Measurements from ENCODE around the gene GRK4.
A peak's percentile ranks its signal among the peaks of the same experiment; 100 is the strongest.
"Not testable (repeated sequence)": the region's sequence is repeated elsewhere in the genome, so short reads cannot be mapped to it uniquely, and the experiment has no call there.

GRK4 gene

DNA sequence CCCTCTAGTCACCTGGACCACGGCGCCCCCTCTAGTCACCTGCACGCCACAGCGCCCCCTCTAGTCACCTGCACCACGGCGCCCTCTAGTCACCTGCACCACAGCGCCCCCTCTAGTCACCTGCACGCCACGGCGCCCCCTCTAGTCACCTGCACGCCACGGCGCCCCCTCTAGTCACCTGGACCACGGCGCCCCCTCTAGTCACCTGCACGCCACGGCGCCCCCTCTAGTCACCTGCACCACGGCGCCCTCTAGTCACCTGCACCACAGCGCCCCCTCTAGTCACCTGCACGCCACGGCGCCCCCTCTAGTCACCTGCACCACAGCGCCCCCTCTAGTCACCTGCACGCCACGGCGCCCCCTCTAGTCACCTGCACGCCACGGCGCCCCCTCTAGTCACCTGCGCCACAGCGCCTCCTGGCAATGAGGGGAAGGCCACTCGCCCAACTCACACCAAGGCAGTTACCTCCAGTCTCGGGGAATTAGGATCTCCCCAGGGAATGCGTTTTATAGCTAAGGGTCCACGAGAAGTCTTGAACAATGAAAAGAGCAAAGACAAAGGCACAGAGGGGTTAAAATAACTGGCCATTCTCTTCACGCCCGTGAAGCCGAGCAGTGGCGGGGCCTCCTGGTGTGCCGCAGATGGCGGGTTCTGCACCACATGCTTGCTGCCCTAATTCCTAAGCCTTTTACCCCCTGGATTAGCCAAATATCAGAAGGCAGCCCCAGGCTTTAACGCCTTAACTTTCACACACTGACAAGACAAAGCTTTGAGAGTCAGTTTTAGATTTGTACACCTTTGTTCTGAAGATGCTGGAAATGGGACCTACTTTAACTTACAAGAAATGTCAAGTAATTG, 8.0 kb upstream of the GRK4 start:
- H3K36me3 ChIP-seq (ENCODE audit: control insufficient read depth, insufficient read depth, low read length): peaks cover 31% of the 10 kb centered on the region
- DNase-seq (ENCODE audit: extremely low read depth, insufficient read length); H3K27me3 ChIP-seq (replicated peaks; ENCODE audit: control insufficient read depth, insufficient read depth, low read length); H3K4me3 ChIP-seq (replicated peaks; ENCODE audit: low read depth, low read length): not testable (repeated sequence)
- TF ChIP-seq, protein P1, sequence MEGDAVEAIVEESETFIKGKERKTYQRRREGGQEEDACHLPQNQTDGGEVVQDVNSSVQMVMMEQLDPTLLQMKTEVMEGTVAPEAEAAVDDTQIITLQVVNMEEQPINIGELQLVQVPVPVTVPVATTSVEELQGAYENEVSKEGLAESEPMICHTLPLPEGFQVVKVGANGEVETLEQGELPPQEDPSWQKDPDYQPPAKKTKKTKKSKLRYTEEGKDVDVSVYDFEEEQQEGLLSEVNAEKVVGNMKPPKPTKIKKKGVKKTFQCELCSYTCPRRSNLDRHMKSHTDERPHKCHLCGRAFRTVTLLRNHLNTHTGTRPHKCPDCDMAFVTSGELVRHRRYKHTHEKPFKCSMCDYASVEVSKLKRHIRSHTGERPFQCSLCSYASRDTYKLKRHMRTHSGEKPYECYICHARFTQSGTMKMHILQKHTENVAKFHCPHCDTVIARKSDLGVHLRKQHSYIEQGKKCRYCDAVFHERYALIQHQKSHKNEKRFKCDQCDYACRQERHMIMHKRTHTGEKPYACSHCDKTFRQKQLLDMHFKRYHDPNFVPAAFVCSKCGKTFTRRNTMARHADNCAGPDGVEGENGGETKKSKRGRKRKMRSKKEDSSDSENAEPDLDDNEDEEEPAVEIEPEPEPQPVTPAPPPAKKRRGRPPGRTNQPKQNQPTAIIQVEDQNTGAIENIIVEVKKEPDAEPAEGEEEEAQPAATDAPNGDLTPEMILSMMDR (IDR thresholded peaks at IDR 0.05; ENCODE audit: insufficient read depth, low read length, poor library complexity, severe bottlenecking): peak; percentile 43

DNA sequence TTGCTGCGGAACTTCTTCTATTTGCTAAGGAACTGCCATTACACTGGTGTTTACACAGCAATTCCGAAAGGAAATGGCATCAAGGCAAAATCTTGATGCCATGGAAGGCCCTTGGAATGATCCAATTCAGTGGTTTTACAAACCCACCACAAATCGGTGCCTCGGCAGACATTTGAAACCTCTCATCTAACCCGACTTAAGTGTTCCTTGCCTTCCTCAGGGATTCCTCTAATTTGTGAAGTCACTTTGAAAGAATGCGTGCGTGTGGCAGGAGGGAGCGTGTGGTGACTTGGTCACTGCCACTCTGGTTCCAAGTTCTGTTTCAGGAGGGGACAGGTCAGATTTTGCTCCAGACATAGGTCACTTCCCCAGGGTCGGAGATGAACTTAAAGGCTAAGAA, 4.9 kb upstream of the GRK4 start:
- Histone ChIP-seq H3K4me3 (replicated peaks; ENCODE audit: low read depth, low read length) (no peak overlapping the region), H3K27me3 (replicated peaks; ENCODE audit: control insufficient read depth, insufficient read depth, low read length) (no peaks in the 10 kb centered on the region), H3K36me3 (ENCODE audit: control insufficient read depth, insufficient read depth, low read length) (peaks cover 19% of the 10 kb centered on the region)
- TF ChIP-seq, protein P1 (IDR thresholded peaks at IDR 0.05; ENCODE audit: insufficient read depth, low read length, poor library complexity, severe bottlenecking): no peak
- DNase-seq (ENCODE audit: extremely low read depth, insufficient read length): no peak

DNA sequence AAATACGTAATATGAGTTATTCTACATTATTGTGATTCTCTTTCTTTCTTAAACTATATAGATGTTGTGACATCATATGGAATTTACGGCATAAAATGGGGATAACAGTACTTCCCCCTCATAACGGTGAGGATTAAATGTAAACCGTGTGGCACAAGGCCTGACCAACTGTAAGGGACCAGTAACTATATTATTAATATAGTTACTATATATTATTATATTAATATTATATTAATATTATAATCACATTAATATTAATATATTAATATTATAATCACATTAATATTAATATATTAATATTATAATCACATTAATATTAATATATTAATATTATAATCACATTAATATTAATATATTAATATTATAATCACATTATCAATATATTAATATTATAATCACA, 2.9 kb upstream of the GRK4 start:
- H3K36me3 ChIP-seq (ENCODE audit: control insufficient read depth, insufficient read depth, low read length): peaks cover 17% of the 10 kb centered on the region
- H3K27me3 ChIP-seq (replicated peaks; ENCODE audit: control insufficient read depth, insufficient read depth, low read length); DNase-seq (ENCODE audit: extremely low read depth, insufficient read length); H3K4me3 ChIP-seq (replicated peaks; ENCODE audit: low read depth, low read length): not testable (repeated sequence)

DNA sequence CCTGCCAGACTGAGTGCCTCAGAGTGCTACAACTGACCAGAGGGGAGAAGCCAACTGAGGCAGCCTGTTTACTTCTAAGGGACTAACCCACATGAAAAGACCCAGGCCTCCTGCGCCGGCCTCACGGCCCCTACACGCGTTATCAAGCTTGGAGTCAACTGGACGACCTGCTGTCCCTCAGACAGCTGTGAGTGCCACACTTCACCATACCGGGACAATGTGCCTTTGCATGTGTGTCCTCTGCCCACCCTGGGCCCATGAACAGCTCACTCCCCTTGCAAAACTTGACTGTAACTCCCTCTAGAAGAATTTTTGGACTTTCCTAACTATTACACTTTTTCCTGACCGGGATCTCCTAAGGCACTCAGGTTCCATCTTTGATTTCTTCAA, 2.0 kb upstream of the GRK4 start:
- Histone ChIP-seq H3K4me3 (replicated peaks; ENCODE audit: low read depth, low read length) (peak overlapping the region; percentile 87), H3K27me3 (replicated peaks; ENCODE audit: control insufficient read depth, insufficient read depth, low read length) (no peaks in the 10 kb centered on the region), H3K36me3 (ENCODE audit: control insufficient read depth, insufficient read depth, low read length) (peaks cover 11% of the 10 kb centered on the region)
- DNase-seq (ENCODE audit: extremely low read depth, insufficient read length): no peak
- TF ChIP-seq, protein P1 (IDR thresholded peaks at IDR 0.05; ENCODE audit: insufficient read depth, low read length, poor library complexity, severe bottlenecking): no peak

DNA sequence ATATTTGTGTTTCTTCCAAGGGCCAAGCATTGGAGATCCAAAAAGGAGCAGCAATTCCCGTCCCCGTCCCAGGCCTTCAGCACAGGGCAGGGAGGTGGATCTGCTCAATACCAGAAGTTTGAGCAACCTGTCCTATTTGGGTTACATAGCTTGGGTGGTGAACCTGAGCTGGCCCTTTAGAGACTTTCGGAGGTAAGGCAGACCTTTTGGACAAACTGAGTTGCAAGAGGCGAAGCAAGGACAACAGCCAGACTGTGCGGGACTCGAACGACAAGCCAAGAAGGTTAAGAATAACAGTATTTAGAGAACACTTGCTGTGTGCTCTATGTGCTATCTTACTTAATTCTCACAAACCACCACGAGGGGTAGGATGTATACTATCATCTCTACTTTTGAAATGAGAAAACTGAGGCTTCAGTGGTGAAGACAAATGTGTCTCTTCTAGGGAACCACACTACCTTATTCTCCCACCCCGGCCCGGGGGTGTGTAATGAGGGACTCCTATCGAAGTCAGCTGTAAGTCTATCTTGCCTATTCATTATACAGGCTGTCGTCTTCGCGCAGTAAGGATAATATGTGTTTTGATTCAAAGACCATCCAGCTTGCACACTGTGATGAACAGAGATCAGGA, 1.4 kb upstream of the GRK4 start:
- DNase-seq (ENCODE audit: extremely low read depth, insufficient read length): no peak
- TF ChIP-seq, protein P1 (IDR thresholded peaks at IDR 0.05; ENCODE audit: insufficient read depth, low read length, poor library complexity, severe bottlenecking): no peak
- no peaks in the 10 kb centered on the region for H3K27me3 ChIP-seq (replicated peaks; ENCODE audit: control insufficient read depth, insufficient read depth, low read length)
- peak overlapping the region; percentile 87 for H3K4me3 ChIP-seq (replicated peaks; ENCODE audit: low read depth, low read length)
- H3K36me3 ChIP-seq (ENCODE audit: control insufficient read depth, insufficient read depth, low read length): peaks cover 10% of the 10 kb centered on the region

DNA sequence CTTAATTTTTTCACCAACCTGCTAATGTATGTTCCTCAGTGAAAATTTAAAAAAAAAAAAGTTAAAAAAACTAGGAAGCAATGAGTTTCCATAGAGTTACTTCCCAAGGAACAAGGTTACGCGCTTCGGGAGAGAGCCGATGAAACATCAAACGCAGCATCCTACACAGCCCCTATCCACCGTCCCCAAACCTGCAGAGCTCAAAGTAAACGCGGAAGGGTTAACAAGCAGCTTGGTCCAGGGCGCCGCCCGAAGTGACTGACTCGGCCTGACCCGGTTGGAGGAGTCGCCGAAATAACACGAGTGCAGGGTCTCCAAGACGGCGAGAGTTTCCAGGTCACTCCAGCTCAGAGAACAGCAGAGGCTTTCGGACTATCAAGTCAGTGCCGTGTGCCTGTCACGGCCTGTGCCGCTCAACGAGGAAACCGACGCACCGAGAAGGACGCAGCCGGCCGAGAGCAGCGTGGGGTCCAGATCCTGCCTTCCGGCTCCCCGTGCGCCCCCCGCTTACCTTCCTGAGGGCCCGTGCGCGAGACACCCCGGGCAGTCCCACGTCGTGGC, 677 bp upstream of the GRK4 start:
- DNase-seq (ENCODE audit: extremely low read depth, insufficient read length): no peak

More for the DNA sequence above, 677 bp upstream of the GRK4 start:
- H3K4me3 ChIP-seq (replicated peaks; ENCODE audit: low read depth, low read length): peak overlapping the region; percentile 87
- H3K27me3 ChIP-seq (replicated peaks; ENCODE audit: control insufficient read depth, insufficient read depth, low read length): no peaks in the 10 kb centered on the region
- TF ChIP-seq, protein P1 (IDR thresholded peaks at IDR 0.05; ENCODE audit: insufficient read depth, low read length, poor library complexity, severe bottlenecking): no peak
- H3K36me3 ChIP-seq (ENCODE audit: control insufficient read depth, insufficient read depth, low read length): peaks cover 7% of the 10 kb centered on the region
